Thyroid gland (tissue), 4 donors: ENCODE data around the gene PRX. TPM values are rescaled to one million over a fixed set of nuclear protein-coding genes. Genes with fewer than 3 reads are reported as not detected.

Experiments used
- DNase-seq, 2 donors: peaks; one replicate each; pipeline ENCODE4 v3.0.0-alpha.2; 2019
- H3K27ac ChIP-seq, 3 donors: fragments of 200-600 bp; sonication (generic); 1 replicate in 2 of 3; 2 replicates in 1 of 3; pipeline ENCODE4 v1.5.1; 2016 to 2019; ENCODE audit warnings: mild to moderate bottlenecking in 1 of 3, moderate library complexity in 1 of 3
- H3K27me3 ChIP-seq: fragments of 200-600 bp; sonication (generic); one replicate; pipeline ENCODE4 v1.5.1; 2019
- H3K36me3 ChIP-seq, 2 donors: fragments of 200-600 bp; sonication (generic); one replicate each; pipeline ENCODE4 v1.5.1; 2016 to 2019
- H3K4me1 ChIP-seq, 2 donors: fragments of 200-600 bp; sonication (generic); one replicate each; pipeline ENCODE4 v1.5.1; 2017 to 2019
- H3K4me3 ChIP-seq, 3 donors: fragments of 200-600 bp; sonication (generic); replicated peaks in 1 of 3; 1 replicate in 2 of 3; 2 replicates in 1 of 3; pipeline ENCODE4 v1.5.1; 2016; ENCODE audit warnings: mild to moderate bottlenecking in 1 of 3
- H3K9me3 ChIP-seq: fragments of 200-600 bp; sonication (generic); one replicate; pipeline ENCODE4 v1.5.1; 2017
- POLR2A ChIP-seq, 2 donors: fragments of 450-650 bp; IDR thresholded peaks; one replicate each; pipeline ENCODE4 v1.6.1; 2017; ENCODE audit warnings: antibody characterized with exemption in 2 of 2, mild to moderate bottlenecking in 2 of 2, moderate library complexity in 1 of 2
- WGBS, 2 donors: methylation state at CpG; one replicate each; pipeline ENCODE4 v1.1.5; 2017; 5-methylcytosine and 5-hydroxymethylcytosine counted together
- intact Hi-C: fragments of 100-400 bp; cut with DNase I; formaldehyde crosslinking; loops from one replicate; pipeline ENCODE4 v1.15.1; 2023
- total RNA-seq, 4 donors: library from RNA; depleted of rRNA; stranded (reverse); fragments of >200 nt; gene quantifications; one replicate each; pipeline ENCODE4 v1.2.3, GENCODE V29; 2016
- TF ChIP-seq, protein P1 (sequence below), 6 experiments: fragments of 200-600 bp in 3 of 6; fragments of 450-650 bp in 3 of 6; sonication (generic) in 3 of 6; IDR thresholded peaks; one replicate each; pipeline ENCODE4 v1.5.1; 2016 to 2019; ENCODE audit warnings: antibody characterized with exemption in 6 of 6, mild to moderate bottlenecking in 2 of 6, inconsistent platforms in 1 of 6, moderate library complexity in 1 of 6

PRX gene
- total RNA-seq, 4 donors from 2014 or later = 7.3 to 27.5 (median 10.3) TPM

DNA sequence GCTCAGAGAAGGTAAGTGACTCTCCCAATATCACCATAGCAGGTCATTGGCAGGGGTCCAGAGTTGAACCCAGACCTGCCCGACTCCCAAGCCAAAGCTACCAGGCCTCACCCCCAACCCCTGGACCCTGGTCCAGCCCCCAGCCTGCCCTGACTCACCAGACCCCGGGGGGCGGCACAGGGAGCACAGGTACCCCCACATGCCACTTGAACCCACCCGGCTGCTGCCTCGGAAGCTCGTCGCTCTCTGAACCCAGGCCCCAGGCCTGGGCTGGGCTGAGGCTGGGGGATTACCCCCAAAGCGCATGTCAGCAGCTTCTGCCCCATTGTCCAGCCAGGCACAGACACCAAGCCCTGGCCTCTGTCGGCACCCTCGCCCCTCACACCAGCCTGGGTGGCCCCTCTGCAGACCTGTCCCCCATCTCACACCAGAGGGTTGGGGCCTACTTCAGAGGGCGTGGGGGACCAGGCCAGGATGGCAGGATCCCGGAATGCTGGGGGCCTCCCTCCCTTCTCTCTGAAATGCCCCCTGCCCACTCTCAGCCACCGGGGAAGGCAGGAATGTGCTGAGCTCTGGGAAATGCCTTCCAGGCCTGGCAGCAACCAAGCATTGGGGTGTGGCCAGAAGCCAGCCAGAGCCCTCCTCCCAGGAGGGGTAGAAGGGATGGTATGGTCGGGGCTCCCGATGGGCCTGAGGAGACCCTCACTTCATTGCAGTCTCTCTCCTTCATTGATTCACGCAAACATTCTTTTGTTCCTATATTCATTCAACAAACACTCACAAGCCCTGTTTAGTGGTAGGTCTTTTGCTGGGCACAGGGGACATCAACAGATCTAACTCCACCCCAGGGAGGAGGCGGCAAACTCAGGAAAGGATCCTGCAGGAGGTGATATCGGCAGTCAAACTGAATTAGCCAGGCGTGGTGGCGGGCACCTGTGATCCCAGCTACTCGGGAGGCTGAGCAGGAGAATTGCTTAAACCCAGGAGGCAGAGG lies 1.7 kb upstream of the PRX start:
- DNase-seq = peak; percentile 62 to 71
- Histone ChIP-seq H3K4me3 (no peak overlapping the region), H3K27ac (peak overlapping the region in 2 of 3 donors; percentile 49 to 54), H3K4me1 (peaks cover 33 to 35% of the 10 kb centered on the region in 2 donors), H3K27me3 (no peaks in the 10 kb centered on the region), H3K9me3 (no peaks in the 10 kb centered on the region), H3K36me3 (no peaks in the 10 kb centered on the region)
- intact Hi-C loops = no loop called here
- 77 to 87% methylated on average over 14 to 18 of the region's 21 CpGs for WGBS, 2 donors
- peak in 1 of 2 donors; percentile 35 for TF ChIP-seq POLR2A (IDR thresholded peaks at IDR 0.05)
- TF ChIP-seq, protein P1, sequence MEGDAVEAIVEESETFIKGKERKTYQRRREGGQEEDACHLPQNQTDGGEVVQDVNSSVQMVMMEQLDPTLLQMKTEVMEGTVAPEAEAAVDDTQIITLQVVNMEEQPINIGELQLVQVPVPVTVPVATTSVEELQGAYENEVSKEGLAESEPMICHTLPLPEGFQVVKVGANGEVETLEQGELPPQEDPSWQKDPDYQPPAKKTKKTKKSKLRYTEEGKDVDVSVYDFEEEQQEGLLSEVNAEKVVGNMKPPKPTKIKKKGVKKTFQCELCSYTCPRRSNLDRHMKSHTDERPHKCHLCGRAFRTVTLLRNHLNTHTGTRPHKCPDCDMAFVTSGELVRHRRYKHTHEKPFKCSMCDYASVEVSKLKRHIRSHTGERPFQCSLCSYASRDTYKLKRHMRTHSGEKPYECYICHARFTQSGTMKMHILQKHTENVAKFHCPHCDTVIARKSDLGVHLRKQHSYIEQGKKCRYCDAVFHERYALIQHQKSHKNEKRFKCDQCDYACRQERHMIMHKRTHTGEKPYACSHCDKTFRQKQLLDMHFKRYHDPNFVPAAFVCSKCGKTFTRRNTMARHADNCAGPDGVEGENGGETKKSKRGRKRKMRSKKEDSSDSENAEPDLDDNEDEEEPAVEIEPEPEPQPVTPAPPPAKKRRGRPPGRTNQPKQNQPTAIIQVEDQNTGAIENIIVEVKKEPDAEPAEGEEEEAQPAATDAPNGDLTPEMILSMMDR (IDR thresholded peaks at IDR 0.05) = no peak

DNA sequence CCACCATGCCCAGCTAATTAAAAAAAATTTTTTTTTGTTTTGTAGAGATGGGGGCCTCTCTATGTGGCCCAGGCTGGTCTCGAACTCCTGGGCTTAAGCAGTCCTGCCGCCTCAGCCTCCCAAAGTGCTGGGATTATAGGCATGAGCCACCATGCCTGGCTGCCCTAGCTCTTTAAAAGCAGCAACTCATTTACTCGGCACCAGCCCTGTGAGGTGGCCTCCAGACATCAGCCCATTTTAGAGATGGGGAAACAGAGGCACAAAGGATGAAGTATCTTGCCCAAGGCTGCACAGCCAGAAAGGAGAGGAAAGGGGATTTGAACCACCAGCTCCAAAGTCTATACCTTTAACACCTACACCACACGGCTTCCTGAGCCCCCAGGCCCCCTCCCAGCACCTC lies 312 bp downstream of the PRX start:
- no peaks in the 10 kb centered on the region for H3K27me3 ChIP-seq
- H3K36me3 ChIP-seq = no peaks in the 10 kb centered on the region
- TF ChIP-seq, protein P1 (IDR thresholded peaks at IDR 0.05) = no peak
- TF ChIP-seq POLR2A (IDR thresholded peaks at IDR 0.05) = no peak
- H3K4me1 ChIP-seq = peaks cover 33 to 38% of the 10 kb centered on the region in 2 donors
- DNase-seq = no peak
- H3K9me3 ChIP-seq = no peaks in the 10 kb centered on the region
- peak overlapping the region in 1 of 3 donors; percentile 81 for H3K27ac ChIP-seq
- 66 to 68% methylated on average over 4 of the region's 4 CpGs for WGBS, 2 donors
- H3K4me3 ChIP-seq = no peak overlapping the region
- intact Hi-C loops = no loop called here

- Histone ChIP-seq H3K4me1 (peaks cover 28 to 37% of the 10 kb centered on the region in 2 donors), H3K27ac (peak overlapping the region; percentile 53 to 81 (median 75))
These were observed 1.1 kb downstream of the PRX start for GRCh38 chr19:40411958-40412499.

DNA sequence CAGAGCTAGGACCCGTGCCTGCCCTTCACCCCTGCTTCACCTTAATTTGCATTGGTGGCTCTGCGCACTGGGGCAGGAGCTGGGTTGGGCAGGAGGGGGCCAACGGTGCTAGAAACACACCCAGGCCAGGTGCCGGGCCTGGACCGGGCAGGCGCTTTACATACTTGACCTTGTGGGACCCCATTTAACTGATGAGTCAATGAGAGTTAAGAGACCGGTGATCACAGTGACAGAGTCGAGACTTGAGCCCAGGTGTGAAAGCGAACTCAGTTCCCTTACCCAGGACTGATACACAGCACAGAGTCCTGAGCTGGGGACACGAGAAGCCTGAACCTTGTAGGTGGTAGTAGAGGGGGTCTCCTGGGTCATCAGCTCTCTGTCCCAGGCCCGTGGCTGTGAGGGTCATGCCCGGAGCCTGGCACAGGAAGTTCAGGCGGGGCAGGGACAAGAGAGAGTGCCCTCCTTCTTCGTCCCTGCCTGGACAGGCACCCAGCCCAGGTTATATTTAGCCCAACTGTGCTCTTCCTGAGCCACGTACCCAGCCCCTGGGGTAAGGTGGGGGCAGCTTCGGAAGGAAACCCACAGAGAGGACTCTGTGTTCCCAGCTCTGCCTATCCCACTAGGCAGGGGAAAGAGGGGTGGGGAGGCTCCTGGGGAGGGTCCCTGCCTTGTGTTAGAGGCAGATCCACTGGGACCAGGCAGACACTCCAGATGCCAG lies 1.9 kb downstream of the PRX start:
- no peaks in the 10 kb centered on the region for H3K9me3 ChIP-seq
- H3K4me1 ChIP-seq = peaks cover 28 to 32% of the 10 kb centered on the region in 2 donors
- TF ChIP-seq, protein P1 (IDR thresholded peaks at IDR 0.05) = no peak
- no peak for TF ChIP-seq POLR2A (IDR thresholded peaks at IDR 0.05)
- no peaks in the 10 kb centered on the region for H3K36me3 ChIP-seq
- 51 to 65% methylated on average over 9 to 16 of the region's 16 CpGs for WGBS, 2 donors
- H3K4me3 ChIP-seq = no peak overlapping the region
- no peaks in the 10 kb centered on the region for H3K27me3 ChIP-seq
- H3K27ac ChIP-seq = peak overlapping the region; percentile 64 to 81 (median 75)
- intact Hi-C loops = no loop called here
- peak; percentile 39 to 53 for DNase-seq

More at GRCh38 chr19:40411958-40412499, 1.1 kb downstream of the PRX start:
- H3K4me3 ChIP-seq = no peak overlapping the region
- H3K9me3 ChIP-seq = no peaks in the 10 kb centered on the region
- no peak for DNase-seq
- TF ChIP-seq, protein P1 (IDR thresholded peaks at IDR 0.05) = no peak
- no peak for TF ChIP-seq POLR2A (IDR thresholded peaks at IDR 0.05)
- H3K36me3 ChIP-seq = no peaks in the 10 kb centered on the region
- no peaks in the 10 kb centered on the region for H3K27me3 ChIP-seq
- intact Hi-C loops = no loop called here
- 72 to 81% methylated on average over 5 to 8 of the region's 8 CpGs for WGBS, 2 donors
